Fibroblast of peridontal ligament (primary cell): ENCODE measurements around the gene THSD4.

Experiments
- DNase-seq: peaks from one replicate; pipeline ENCODE4 v3.0.0-alpha.2; 2010; ENCODE audit errors: extremely low read depth

Gene THSD4

GRCh38 chr15:71585159-71585558 is 469.9 kb downstream of the THSD4 start:
- no peak for DNase-seq

GRCh38 chr15:71586463-71586862 is 471.2 kb downstream of the THSD4 start:
- DNase-seq = no peak

GRCh38 chr15:71588746-71589145 is 473.5 kb downstream of the THSD4 start:
- DNase-seq = peak; percentile 68

- no peak for DNase-seq
Observed at GRCh38 chr15:71591057-71591456, 475.8 kb downstream of the THSD4 start.

- no peak for DNase-seq
Observed at GRCh38 chr15:71592203-71592602, 476.9 kb downstream of the THSD4 start.

- DNase-seq = peak; percentile 61
Observed at GRCh38 chr15:71595846-71596553, 480.7 kb downstream of the THSD4 start.

GRCh38 chr15:71596672-71597071 is 481.4 kb downstream of the THSD4 start:
- peak; percentile 78 for DNase-seq

- no peak for DNase-seq
Observed at GRCh38 chr15:71597126-71597525, 481.9 kb downstream of the THSD4 start.

- DNase-seq = no peak
Observed at GRCh38 chr15:71597637-71598036, 482.4 kb downstream of the THSD4 start.

GRCh38 chr15:71598741-71599140 is 483.5 kb downstream of the THSD4 start:
- no peak for DNase-seq

- peak; percentile 35 for DNase-seq
Observed at GRCh38 chr15:71599418-71600151, 484.3 kb downstream of the THSD4 start.

GRCh38 chr15:71600237-71600636 is 485.0 kb downstream of the THSD4 start:
- DNase-seq = no peak

- DNase-seq = no peak
Observed at GRCh38 chr15:71601038-71601834, 486.0 kb downstream of the THSD4 start.

- no peak for DNase-seq
Observed at GRCh38 chr15:71603379-71603778, 488.1 kb downstream of the THSD4 start.

- DNase-seq = no peak
Observed at GRCh38 chr15:71607383-71607782, 492.1 kb downstream of the THSD4 start.

GRCh38 chr15:71610728-71611552 is 495.7 kb downstream of the THSD4 start:
- peak; percentile 45 for DNase-seq

- peak; percentile 45 for DNase-seq
Observed at GRCh38 chr15:71611553-71612396, 496.5 kb downstream of the THSD4 start.

GRCh38 chr15:71612397-71612722 is 497.1 kb downstream of the THSD4 start:
- no peak for DNase-seq

- no peak for DNase-seq
Observed at GRCh38 chr15:71612869-71613268, 497.6 kb downstream of the THSD4 start.

- DNase-seq = no peak
Observed at GRCh38 chr15:71623111-71623510, 507.8 kb downstream of the THSD4 start.

GRCh38 chr15:71626596-71627088 is 511.4 kb downstream of the THSD4 start:
- DNase-seq = no peak
